ENCODE measurements around the gene MCC.

DNA sequence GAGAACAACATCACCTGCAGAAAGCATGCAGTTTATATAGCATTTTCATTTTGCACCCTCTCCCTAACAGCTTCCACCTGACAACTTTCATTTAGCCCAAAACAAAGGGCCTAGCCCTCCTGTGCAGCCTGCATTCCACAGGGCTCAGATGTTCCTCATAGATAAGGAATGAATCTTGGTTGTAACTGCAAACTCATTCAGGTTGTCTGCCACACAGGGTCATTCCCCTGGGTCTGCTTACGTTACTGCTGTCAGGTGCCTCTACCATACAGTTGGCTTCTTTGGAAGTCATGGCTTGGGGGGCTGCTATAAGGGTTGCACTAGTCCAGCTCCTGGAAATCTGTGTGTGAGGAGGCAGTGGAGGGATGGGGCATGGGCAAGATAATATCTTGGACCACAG lies 514.3 kb downstream of the MCC start:
- TF ChIP-seq POLR2AphosphoS5 (IDR thresholded peaks at IDR 0.05; ENCODE audit: low read depth) (no peak), CTCF (IDR thresholded peaks at IDR 0.05; ENCODE audit: insufficient read depth, low read length) (no peak)
